Fibroblast of lung (primary cell): Measurements from ENCODE around the gene TXNRD2. TPM values are rescaled to one million over a fixed set of nuclear protein-coding genes. Genes with fewer than 3 reads are reported as not detected.

Source experiments
- DNase-seq, 2 donors: peaks; one replicate each; pipeline versions ENCODE4 v3.0.0 to v3.0.0-alpha.2; 2010; ENCODE audit warnings: low read depth in 2 of 2
- H2AFZ ChIP-seq: 2 replicates; pipeline ENCODE4 v1.5.1; 2012; ENCODE audit warnings: low read length, control low read depth, inconsistent platforms
- H3K27ac ChIP-seq: 2 replicates; pipeline ENCODE4 v1.5.1; 2011; ENCODE audit warnings: low read length, control low read depth; ENCODE audit not compliant: insufficient read depth
- H3K27me3 ChIP-seq: 2 replicates; pipeline ENCODE4 v1.5.1; 2011; ENCODE audit warnings: mild to moderate bottlenecking, low read length; ENCODE audit not compliant: control insufficient read depth, insufficient read depth
- H3K36me3 ChIP-seq: 2 replicates; pipeline ENCODE4 v1.5.1; 2011; ENCODE audit warnings: low read length; ENCODE audit not compliant: control insufficient read depth, insufficient read depth
- H3K4me1 ChIP-seq: 2 replicates; pipeline ENCODE4 v1.5.1; 2011; ENCODE audit warnings: low read length; ENCODE audit not compliant: control insufficient read depth, insufficient read depth; ENCODE audit errors: extremely low read depth
- H3K4me2 ChIP-seq: 2 replicates; pipeline ENCODE4 v1.5.1; 2011; ENCODE audit warnings: low read length, control low read depth; ENCODE audit not compliant: insufficient read depth; ENCODE audit errors: extremely low read depth
- H3K4me3 ChIP-seq, 4 experiments: fragments of 200-600 bp in 1 of 4; sonication (generic) in 1 of 4; replicated peaks in 1 of 4; 2 replicates each; pipeline ENCODE4 v1.5.1; 2011 to 2016; ENCODE audit warnings: low read length in 4 of 4, low read depth in 3 of 4, mild to moderate bottlenecking in 3 of 4, control low read depth in 2 of 4, inconsistent platforms in 1 of 4, mixed read lengths in 1 of 4; ENCODE audit not compliant: insufficient read depth in 1 of 4; ENCODE audit errors: control extremely low read depth in 1 of 4
- H3K79me2 ChIP-seq: 2 replicates; pipeline ENCODE4 v1.5.1; 2012; ENCODE audit warnings: mild to moderate bottlenecking, low read length, inconsistent platforms; ENCODE audit not compliant: control insufficient read depth, insufficient read depth
- H3K9ac ChIP-seq: 2 replicates; pipeline ENCODE4 v1.5.1; 2011; ENCODE audit warnings: mild to moderate bottlenecking, low read length, control low read depth; ENCODE audit not compliant: insufficient read depth
- H3K9me3 ChIP-seq: 2 replicates; pipeline ENCODE4 v1.5.1; 2012; ENCODE audit warnings: low read depth, low read length; ENCODE audit not compliant: control insufficient read depth, insufficient read depth
- H4K20me1 ChIP-seq: 2 replicates; pipeline ENCODE4 v1.5.1; 2011; ENCODE audit warnings: low read length; ENCODE audit not compliant: control insufficient read depth, insufficient read depth; ENCODE audit errors: extremely low read depth
- CTCF ChIP-seq, 2 donors: IDR thresholded peaks in 1 of 2; conservative IDR thresholded peaks in 1 of 2; 1 replicate in 1 of 2; 2 replicates in 1 of 2; pipeline ENCODE4 v1.5.1; 2011 to 2012; ENCODE audit warnings: low read length in 2 of 2, control low read depth in 1 of 2, inconsistent platforms in 1 of 2, low read depth in 1 of 2, mild to moderate bottlenecking in 1 of 2
- EZH2 ChIP-seq: IDR thresholded peaks from 2 replicates; pipeline ENCODE4 v1.5.1; 2012; ENCODE audit warnings: low read length, control low read depth, mild to moderate bottlenecking; ENCODE audit errors: missing control alignments
- polyA plus RNA-seq, 2 donors: library from polyadenylated mRNA; depleted of rRNA in 1 of 2; stranded (reverse) in 1 of 2; unstranded in 1 of 2; fragments of >200 nt; gene quantifications; 2 replicates each; pipeline ENCODE4 v1.2.1, GENCODE V29; 2011 to 2012; ENCODE audit warnings: missing spikeins in 1 of 2
- total RNA-seq: library from RNA; depleted of rRNA; stranded (reverse); fragments of >200 nt; gene quantifications from 2 replicates; pipeline ENCODE4 v1.2.1, GENCODE V29; 2014

Gene TXNRD2
- total and polyA plus RNA-seq, 2 donors (not counting 1 experiment from before 2014, with no cell fraction given), result 13.2 to 30.7 TPM

GRCh38 chr22:19984201-19984753, 42.7 kb upstream of the TXNRD2 start:
- H2AFZ ChIP-seq, result no peak overlapping the region
- DNase-seq, result peak; percentile 47 to 79
- H3K4me2 ChIP-seq, result no peak overlapping the region
- no peaks in the 10 kb centered on the region for H3K27me3 ChIP-seq
- TF ChIP-seq EZH2 (no peak), CTCF (conservative IDR thresholded peaks at IDR 0.05 in 1 of 2, IDR thresholded peaks at IDR 0.05 in 1 of 2; ENCODE audit: low read depth in 1 of 2, low read length in 2 of 2) (no peak)
- no peak overlapping the region for H3K4me3 ChIP-seq
- H3K36me3 ChIP-seq, result peaks cover 3% of the 10 kb centered on the region
- H3K79me2 ChIP-seq, result no peaks in the 10 kb centered on the region
- H3K4me1 ChIP-seq, result peaks cover 11% of the 10 kb centered on the region
- no peaks in the 10 kb centered on the region for H3K9me3 ChIP-seq
- H3K27ac ChIP-seq, result no peak overlapping the region
- no peaks in the 10 kb centered on the region for H4K20me1 ChIP-seq
- no peak overlapping the region for H3K9ac ChIP-seq

GRCh38 chr22:19983741-19984140, 42.1 kb upstream of the TXNRD2 start:
- no peak for DNase-seq
- Histone ChIP-seq H3K4me2 (no peak overlapping the region), H3K9ac (no peak overlapping the region), H4K20me1 (no peaks in the 10 kb centered on the region), H3K4me3 (no peak overlapping the region), H3K79me2 (no peaks in the 10 kb centered on the region), H3K27ac (no peak overlapping the region), H3K36me3 (peaks cover 3% of the 10 kb centered on the region), H3K9me3 (no peaks in the 10 kb centered on the region), H3K27me3 (no peaks in the 10 kb centered on the region), H3K4me1 (peaks cover 11% of the 10 kb centered on the region), H2AFZ (no peak overlapping the region)
- TF ChIP-seq EZH2 (no peak), CTCF (conservative IDR thresholded peaks at IDR 0.05 in 1 of 2, IDR thresholded peaks at IDR 0.05 in 1 of 2; ENCODE audit: low read depth in 1 of 2, low read length in 2 of 2) (no peak)

- Histone ChIP-seq H4K20me1 (no peaks in the 10 kb centered on the region), H3K27me3 (no peaks in the 10 kb centered on the region), H2AFZ (no peak overlapping the region), H3K27ac (no peak overlapping the region), H3K4me2 (no peak overlapping the region), H3K79me2 (no peaks in the 10 kb centered on the region), H3K4me1 (peaks cover 11% of the 10 kb centered on the region), H3K4me3 (no peak overlapping the region), H3K36me3 (peaks cover 3% of the 10 kb centered on the region), H3K9me3 (no peaks in the 10 kb centered on the region), H3K9ac (no peak overlapping the region)
- DNase-seq, result no peak
- TF ChIP-seq EZH2 (no peak), CTCF (conservative IDR thresholded peaks at IDR 0.05 in 1 of 2, IDR thresholded peaks at IDR 0.05 in 1 of 2; ENCODE audit: low read depth in 1 of 2, low read length in 2 of 2) (no peak)
Measured at GRCh38 chr22:19982991-19983578, 41.5 kb upstream of the TXNRD2 start.
